Activated CD4-positive, alpha-beta T cell treated with anti-CD3 and anti-CD28 coated beads for 48 hours (primary cell): Measurements from ENCODE around the gene TUBB3.
"Not testable (repeated sequence)": the region's sequence is repeated elsewhere in the genome, so short reads cannot be mapped to it uniquely, and the experiment has no call there.

Experiments
- DNase-seq: peaks from one replicate; pipeline ENCODE4 v3.0.0-alpha.2; 2020

The TUBB3 gene

DNA sequence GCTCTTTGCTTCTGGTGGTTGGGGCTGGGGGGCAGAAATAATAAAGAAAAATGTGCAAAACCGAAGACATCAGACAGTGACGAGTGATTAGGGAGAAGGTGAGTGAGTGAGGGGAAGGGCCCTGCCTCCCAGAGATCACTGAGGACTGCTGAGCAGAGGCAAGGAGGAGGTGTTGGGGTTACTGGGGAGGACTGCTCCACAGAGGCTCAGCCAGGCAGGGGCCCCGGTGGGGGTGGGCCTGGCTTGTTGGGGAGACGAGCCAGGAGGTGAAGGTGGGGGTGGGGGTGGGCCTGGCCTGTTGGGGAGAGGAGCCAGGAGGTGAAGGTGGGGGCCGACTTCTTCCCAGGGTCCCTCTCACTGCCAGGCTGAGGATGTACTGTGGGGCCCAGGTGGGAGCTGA, 23.4 kb downstream of the TUBB3 start:
- no peak for DNase-seq

DNA sequence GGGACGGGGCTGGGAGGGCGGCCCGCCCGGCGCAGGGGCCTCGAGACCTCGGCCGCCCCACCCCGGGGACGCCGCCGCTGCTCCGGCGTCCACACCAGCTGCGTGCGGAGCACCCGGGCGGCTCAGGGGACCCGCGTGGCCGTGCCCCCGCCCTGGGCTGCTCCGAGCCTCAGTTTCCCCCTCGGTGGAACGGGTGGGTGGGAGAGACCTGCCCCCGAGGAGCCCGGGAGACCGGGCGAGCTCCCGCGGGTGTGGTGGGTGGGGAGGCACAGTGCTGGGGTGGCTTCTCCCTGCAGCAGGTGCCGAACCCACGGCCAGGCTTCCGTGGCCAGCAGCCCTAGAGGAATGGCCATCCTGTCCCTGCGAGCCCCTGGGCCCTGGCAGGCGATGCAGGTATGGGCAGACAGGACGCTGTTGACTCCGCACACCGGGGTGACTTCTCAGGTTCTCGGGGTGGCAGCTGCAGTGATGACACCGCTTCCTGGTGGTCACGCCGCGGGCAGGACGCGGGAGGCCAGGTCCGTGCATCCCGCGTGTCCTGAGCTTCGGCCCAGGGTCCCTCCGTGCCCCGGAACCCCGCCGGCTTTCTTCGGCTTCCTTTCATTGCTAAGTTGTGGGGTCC, 26.1 kb downstream of the TUBB3 start:
- no peak for DNase-seq

DNA sequence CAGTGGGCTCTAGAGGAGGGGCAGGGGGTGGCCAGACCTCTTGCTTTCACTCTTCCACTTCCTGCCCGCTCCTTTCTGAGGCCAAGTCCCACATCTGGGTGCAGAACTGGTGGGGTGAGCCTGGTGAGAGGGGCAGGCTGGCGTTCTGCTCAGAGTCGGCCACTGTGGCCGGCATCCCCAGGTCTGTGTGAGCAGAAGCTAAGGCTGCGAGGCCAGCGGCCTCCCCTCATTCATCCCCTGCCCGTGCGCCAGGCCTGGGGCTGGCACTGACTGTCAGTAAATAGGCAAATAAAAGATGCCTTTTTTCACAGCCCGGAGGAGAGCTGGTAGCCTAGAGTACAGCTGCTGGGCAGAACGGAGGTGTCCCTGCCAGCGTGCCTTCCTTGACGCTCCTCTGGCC, 26.6 kb downstream of the TUBB3 start:
- DNase-seq, result no peak

DNA sequence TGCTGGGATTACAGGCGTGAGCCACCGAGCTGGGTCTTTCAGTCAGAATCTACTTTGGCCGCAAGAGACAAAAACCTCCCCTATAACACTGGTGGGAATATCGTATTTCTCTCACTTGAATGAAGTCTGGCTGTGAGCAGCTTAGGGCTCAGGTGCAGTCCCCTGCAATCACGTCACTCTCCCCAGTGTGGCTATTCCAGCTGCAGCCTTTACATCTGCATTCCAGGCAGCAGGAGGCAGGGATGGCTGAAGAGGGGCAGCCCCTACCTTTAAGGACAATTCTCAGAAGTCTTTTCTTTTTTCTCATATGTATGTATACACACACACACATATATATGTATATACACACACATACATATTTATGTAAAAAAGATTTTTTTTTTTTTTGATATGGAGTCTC, 28.4 kb downstream of the TUBB3 start:
- DNase-seq, result no peak

DNA sequence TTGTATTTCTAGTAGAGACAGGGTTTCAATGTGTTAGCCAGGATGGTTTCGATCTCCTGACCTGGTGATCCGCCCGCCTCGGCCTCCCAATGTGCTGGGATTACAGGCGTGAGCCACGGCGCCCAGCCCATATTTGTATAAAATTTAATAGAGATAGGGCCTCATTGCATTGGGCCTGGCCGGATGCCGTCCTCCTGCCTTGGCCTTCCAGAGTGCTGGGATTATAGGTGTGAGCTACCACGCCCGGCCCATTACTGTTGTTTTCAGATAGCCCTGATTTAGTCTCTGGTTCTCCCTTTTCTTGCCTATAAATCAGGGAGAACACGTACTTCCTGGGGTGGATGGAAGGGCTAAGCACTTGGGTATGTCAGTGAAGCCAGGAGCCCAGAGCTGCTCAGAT, 28.9 kb downstream of the TUBB3 start:
- no peak for DNase-seq

DNA sequence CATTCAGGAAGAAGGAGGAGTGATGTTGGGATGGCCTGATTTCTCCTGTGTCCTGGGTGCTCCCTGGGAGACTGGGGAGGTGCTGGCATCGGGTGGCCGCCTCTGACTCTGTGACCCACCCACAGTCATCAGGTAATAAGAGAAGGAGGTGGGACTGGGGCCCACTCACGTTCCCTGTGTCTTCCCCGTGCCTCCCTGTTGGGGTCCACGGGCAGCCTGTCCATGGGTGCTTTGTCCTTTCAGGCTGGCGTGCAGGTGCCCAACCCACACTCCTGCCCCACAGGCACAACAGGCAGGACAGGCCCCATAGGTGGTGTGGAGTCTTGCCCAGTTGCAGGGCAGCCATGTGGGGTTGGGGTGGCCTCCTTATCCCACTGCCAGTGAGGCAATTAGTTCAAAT, 29.4 kb downstream of the TUBB3 start:
- no peak for DNase-seq

DNA sequence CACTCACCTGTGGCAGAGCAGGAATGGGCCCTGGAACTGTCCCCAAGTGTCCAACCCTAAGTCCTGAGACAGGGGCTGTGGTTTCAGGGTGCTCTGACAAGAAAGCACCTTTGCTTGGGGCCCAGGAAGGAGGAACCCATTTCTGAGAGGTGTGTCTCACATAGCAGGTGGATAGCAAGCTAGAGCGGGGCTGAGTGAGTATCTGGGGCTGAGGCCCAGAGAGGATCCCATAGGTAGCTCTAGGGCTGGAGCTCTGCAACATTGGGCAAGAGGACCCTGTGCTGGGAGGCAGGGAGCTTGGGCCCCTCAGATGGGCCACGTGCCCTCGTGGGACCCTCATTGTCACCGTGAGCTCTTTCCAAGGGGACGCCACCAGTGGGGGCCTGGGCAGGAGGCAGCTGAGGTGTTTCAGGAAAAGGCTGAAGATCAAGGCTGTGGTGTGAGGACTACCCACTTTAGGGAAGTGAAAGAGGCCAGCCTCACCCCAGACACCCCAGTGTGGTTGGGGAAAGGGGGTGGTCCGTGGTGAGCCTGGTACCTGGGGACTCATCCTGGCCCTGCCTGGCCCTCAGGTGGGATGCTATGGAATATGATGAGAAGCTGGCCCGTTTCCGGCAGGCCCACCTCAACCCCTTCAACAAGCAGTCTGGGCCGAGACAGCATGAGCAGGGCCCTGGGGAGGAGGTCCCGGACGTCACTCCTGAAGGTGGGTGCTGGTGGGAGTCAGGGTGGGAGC, 30.7 kb downstream of the TUBB3 start:
- no peak for DNase-seq

DNA sequence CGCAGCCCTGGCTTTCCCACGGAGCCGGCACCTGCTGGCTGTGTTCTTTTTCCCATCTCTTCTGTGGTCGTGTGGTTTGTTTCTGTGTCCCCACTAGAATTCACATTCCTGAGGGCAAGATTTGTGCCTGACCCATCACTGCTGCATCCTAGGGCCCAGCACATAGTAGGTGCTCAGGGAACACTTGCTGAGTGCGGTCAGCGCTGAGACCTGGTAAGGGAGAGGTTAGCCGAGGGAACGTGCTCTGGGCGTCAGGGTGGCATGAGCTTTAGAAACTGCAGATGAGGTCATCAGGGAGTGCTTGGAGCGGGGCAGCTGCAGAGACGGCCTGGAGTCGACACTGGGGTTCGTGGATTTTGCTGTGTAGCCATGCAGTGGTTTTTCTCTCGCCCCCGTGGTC, 31.3 kb downstream of the TUBB3 start:
- DNase-seq, result no peak

DNA sequence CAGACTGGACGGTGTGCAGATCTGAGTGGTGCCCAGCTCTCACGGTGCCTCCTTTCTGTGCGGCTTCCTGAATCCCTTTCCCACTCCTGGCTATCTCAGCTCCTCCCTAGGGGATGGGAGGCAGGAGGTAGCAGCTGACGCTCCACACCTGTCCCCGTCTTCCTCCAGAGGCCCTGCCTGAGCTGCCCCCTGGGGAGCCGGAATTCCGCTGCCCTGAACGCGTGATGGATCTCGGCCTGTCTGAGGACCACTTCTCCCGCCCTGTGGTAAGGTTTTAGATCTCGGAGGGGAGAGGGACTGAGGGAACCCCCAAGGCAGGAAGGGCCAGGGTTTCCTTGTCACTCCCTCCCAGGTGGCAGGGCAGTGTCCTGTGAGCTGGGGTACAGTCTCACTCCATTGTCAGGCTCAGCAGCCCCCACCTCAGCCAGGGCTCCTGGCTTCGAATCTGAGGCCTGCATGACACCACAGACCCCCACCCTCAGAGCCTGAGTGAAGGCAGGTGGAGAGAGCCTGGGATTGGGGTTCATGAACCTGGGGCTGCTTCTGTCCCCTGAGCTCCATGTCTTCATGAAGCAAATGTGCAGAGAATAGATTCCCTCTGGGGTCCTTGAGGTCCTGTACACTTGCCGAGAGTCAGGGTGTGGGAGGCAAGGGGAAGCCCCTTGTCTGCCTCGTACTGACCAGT, 32.0 kb downstream of the TUBB3 start:
- no peak for DNase-seq

DNA sequence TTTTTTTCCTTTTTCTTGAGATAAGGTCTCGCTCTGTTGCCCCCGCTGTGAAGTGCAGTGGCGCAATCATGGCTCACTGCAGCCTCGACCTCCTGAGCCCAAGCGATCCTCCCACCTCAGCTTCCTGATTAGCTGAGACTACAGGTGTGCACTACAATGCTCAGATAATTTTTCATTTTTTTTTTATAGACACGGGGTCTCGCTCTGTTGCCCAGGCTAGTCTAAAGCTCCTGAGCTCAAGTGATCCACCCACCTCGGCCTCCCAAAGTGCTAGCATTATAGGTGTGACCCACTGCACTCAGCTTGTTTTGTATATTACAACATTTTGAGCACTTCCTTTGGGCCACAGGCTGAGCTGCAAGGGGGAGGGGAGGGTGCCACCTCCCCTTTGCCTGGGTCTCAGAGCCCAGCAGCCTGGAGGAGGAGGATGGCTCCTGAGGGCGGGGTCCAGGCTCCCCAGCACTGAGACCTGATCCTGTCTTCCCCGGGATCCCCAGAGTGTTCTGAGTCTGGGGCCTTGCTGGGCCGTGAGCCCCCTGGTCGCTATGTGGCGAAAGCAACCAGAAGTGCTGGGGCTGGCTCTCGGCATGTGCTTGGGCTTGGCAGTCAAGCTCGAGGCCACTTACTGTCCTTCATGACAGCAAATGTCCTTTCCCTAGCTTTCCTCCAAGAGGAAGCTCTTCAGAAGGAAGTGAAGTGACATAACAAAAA, 33.5 kb downstream of the TUBB3 start:
- DNase-seq, result no peak

DNA sequence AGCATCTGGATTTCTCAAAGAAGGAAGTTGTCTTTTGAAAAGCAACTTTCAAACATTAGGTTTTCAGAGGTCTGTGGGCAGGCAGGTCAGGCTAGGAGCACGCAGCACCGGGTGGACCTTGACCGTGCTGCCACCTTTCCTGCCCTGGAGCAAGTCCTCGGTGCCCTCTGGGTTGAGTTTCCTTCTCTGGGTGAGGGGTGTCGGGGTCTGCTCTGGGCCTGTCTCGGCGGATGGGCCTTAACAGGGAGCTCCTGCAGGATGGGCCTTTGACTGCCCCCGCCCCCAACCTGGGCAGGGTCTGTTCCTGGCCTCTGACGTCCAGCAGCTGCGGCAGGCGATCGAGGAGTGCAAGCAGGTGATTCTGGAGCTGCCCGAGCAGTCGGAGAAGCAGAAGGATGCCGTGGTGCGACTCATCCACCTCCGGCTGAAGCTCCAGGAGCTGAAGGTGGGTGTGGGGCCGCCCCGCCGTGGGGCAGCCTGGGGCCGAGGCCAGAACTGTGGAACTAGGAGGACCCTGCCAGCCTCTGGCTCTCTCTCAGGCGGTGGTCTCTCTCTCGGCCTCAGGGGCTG, 34.2 kb downstream of the TUBB3 start:
- no peak for DNase-seq

DNA sequence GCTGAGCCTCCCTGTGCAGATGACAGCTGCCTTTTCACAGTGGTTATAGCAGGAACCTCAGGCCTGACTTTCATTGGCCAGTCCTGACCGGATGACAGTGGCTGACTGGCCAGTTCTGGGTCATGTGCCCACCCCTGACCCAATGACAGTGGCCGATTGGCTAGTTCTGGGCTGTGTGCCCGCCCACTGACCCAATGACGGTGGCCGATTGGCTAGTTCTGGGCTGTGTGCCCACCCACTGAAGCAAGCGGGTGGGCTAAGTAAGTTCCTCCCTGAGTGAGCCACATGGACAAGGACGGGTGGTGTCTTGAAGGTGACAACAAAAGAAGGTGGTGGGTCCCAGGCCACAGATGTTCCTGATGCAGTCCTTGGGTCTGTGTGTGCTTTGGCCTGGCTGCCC, 34.9 kb downstream of the TUBB3 start:
- peak; percentile 20 for DNase-seq

DNA sequence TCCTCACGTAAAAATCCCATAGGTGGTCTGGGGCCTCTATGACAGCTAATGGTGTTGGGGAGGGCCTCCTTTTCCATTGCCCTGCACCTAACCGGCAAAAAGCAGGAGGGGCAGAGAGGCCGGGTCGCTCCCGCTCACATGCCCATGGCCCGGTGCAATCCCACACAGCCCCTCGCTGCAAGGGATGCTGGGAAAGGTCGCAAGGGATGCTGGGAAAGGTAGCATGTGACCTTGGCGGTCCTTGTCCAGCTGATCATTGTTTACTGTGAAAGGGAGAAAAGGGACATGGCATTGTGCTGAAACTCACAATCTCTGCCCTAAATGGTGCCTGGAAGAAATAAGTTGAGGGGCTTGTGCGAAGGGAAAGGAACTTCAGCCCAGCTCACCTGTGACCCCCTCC, 35.5 kb downstream of the TUBB3 start:
- DNase-seq, result no peak

DNA sequence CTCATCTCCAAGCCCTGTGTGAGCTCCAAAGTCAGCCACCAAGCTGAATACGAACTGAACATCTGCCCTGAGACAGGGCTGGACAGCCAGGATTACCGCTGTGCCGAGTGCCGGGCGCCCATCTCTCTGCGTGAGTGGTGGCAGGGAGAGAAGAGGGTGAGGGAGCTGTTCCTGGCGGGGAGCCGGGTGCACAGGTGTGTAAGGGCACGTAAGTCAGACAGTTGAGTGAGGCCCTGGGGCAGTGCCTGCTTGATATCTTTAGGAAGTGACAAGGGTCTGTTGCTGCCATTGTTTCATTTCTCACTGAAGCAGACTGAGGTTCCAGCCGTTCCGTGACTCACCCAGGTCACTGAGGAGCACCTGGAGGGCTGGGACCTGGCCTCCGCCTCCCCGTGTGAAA, 37.8 kb downstream of the TUBB3 start:
- no peak for DNase-seq

DNA sequence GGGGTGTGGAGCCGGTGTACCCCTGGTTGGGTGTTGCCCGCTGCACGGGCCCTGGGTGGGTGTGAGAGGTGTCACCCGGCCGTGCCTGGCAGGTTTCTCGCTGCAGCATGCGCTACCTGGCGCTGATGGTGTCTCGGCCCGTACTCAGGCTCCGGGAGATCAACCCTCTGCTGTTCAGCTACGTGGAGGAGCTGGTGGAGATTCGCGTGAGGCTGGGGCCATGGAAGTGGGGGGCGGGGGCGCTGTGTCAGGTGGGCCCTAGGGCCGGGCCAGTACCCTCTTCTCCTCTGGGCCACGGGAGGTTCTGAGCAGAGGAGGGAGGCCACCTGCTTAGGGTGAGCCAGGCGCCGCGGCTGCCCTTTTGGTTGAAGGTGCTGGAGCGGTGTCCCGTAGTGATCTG, 38.8 kb downstream of the TUBB3 start:
- no peak for DNase-seq

DNA sequence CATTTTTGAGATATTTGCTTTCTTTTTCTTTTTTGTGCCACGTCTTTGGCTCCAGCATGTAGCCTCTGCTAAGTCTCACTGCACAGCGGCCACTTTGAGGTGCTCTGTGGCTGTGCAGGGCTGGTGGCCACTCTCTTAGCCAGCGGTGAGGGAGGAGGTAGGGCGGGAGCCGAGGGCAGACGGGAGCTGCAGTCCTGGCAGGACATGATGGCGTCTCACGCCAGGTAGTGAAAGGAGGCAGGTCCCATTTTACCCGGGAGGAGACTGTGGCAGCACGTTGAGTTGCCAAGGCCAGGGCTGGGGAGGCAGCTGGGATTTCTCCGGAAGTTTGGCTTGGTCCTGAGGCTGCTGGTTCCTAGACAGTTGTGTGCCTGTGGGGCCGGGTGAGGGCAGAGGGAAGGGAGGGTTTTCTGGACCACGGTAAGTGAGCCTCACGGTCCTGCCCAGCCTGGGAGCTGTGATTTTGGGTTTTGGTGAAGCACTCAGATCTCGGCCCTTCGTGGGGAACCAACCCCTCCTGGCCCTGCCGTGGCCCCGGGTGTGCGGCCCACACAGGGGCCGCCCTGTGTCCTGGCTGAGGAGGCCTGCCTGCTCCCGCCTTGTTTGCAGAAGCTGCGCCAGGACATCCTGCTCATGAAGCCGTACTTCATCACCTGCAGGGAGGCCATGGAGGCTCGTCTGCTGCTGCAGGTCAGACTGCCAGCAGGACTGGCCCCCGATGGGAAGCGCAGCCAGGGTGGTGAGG, 39.8 kb downstream of the TUBB3 start:
- DNase-seq, result no peak

DNA sequence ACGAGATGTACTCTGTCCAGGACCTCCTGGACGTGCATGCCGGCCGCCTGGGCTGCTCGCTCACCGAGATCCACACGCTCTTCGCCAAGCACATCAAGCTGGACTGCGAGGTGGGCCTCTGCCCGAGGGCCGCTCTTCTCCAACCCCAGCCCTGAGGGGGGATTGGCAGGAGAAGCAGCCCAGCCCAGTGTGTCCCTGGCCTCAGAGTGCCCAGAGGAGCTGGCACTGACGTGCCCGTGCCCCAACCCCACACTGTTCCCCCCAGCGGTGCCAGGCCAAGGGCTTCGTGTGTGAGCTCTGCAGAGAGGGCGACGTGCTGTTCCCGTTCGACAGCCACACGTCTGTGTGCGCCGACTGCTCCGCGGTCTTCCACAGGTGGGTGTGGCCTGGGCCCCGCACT, 41.1 kb downstream of the TUBB3 start:
- no peak for DNase-seq

DNA sequence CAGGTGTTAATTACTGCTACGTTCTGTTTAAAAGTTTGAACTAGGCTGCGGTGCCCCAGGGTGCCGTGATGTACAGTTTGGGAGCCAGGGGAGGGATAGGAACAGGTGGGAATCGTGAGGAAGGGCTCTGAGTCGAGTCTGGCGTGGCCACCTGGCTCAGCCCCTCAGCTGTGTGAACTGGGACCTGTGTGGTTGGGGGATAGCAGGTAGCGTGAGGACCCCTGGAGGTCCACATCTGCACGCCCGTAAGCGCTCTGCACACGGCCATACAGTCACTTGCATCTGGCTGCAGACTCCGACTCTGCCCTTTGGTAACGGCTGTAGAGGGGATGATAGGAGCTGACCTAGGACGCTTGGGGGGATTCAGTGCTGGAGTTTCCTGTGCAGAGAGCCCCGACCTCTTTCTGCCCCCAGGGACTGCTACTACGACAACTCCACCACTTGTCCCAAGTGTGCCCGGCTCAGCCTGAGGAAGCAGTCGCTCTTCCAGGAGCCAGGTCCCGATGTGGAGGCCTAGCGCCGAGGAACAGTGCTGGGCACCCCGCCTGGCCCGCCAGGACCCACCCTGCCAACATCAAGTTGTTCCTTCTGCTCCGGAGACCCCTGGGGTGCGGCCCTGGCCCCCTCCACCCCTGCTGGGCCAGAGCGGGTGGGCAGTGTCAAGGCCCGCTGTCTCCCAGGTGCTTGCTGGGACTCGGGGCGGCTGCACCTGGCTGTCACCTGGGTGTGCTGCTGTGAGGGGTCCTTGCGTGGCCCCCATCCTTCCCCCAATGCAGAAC, 42.5 kb downstream of the TUBB3 start:
- no peak for DNase-seq

DNA sequence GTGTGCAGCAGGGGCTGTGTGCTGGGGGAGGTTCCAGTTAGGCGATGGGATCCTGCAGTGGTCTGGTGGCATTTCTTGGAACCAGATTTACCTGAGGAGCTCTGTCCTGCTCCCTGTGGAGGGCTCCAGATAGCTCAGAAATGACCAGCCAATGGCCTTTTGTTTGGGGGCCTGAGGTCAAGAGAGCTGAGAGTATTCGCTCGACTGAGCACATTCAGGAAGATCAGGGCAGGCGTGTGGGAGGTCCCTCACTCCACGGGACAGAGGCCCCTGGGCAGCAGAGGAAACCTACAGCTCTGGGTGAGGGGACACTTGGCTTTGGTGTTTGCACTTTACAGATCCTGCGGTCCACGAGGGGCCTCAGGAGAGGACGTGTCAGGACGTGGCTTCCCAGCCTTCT, 43.6 kb downstream of the TUBB3 start:
- no peak for DNase-seq

DNA sequence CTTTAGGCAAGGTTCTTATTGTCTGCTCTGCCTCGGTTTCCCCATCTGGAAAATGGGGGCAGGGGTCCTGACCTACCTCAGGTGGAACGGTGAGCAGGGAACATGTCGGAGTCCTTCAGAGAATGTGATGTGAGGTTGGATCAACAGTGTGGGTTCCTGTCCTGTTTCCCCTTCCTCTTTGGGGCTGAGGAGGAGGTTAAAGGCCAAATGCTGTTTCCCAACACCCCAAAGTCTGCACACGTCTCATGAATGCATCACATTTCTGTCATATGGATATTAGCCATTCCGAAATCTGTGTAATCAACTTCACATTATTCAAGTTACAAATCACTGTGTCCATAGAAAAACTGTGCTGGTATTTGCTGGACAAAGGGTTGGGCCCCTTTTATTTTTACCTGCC, 44.3 kb downstream of the TUBB3 start:
- not testable (repeated sequence) for DNase-seq

DNA sequence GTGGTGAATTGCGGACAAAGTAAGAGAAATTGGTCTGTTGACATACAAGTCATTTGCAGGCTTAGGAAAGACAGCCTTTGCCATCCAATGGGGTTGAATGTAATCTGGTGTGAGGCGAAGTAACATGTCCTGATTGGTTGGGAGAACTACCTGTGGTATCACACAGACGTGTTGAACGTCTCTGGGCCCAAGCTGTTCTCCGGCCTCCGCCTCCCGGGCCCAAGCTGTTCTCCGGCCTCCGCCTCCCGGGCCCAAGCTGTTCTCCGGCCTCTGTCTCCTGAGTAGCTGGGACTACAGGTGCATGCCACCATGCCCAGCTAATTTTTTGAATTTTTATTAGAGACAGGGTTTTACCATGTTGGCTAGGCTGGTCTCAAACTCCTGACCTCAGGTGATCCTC, 44.9 kb downstream of the TUBB3 start:
- not testable (repeated sequence) for DNase-seq
